ENCODE results near the gene RFC4.

RFC4 gene

GRCh38 chr3:186847437-186847836, 41.2 kb upstream of the RFC4 start:
- H3K4me3 ChIP-seq (ENCODE audit: low read depth, low read length), result no peak overlapping the region
- no peak for TF ChIP-seq CTCF (IDR thresholded peaks at IDR 0.05; ENCODE audit: insufficient read depth, low read length, missing control alignments)
- CTCF ChIA-PET, result interaction anchor here (1.9 to 9.0 kb wide), 3 partner anchors 267 to 319 kb away, joined by 6 to 141 read pairs (median 15); partner anchors contain the start of gene RPL39L
- POLR2A ChIA-PET, result no interaction called here
- no peak for DNase-seq (ENCODE audit: low read depth, low spot score)

- no peak for DNase-seq (ENCODE audit: low read depth, low spot score)
- no peak overlapping the region for H3K4me3 ChIP-seq (ENCODE audit: low read depth, low read length)
- ChIA-PET POLR2A (no interaction called here), CTCF (interaction anchor here (1.3 kb wide), 1 partner anchor 319 kb away, joined by 4 read pairs; no protein-coding TSS in a partner anchor)
- TF ChIP-seq CTCF (IDR thresholded peaks at IDR 0.05; ENCODE audit: insufficient read depth, low read length, missing control alignments), result no peak
Observed at GRCh38 chr3:186845756-186846155, 39.5 kb upstream of the RFC4 start.

DNA sequence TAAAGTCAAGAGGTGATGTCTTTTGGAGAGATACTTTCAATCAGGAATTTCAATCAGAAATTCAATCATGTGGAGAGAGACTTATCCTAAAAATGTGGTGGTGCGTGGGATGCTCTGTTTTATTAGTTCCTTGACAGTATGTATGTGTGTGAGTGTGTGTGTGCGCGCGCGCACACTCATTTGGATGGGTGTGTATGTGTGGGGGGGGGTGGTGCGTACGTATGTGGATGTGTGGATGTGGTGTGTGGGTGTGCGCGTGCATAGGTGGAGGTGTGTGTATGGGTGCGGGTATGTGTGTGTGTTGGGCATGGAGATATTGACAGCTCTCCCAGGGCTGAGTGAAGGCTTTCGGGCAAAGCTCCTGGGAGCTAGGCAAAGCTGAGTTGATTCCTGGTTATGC, 38.6 kb upstream of the RFC4 start:
- CTCF ChIA-PET, result no interaction called here
- no peak overlapping the region for H3K4me3 ChIP-seq (ENCODE audit: low read depth, low read length)
- DNase-seq (ENCODE audit: low read depth, low spot score), result no peak
- no peak for TF ChIP-seq CTCF (IDR thresholded peaks at IDR 0.05; ENCODE audit: insufficient read depth, low read length, missing control alignments)
- POLR2A ChIA-PET, result no interaction called here

DNA sequence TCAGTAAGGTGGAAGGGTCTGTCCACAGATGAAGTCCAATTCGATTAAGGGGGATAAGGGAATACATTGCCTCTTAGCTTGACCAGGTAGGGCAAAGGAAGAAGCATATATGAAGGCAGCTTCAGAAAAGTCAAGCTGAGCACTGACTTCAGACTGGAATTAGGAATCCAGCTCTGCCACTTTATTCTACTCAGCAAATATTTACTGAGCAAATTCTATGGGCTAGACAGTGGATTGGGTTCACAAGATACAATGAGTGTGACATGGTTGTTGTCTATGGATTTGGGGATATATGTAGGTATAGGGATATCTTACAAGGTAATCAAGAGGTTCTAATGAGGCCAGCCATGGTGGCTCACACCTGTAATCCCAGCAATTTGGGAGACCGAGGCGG, 36.8 kb upstream of the RFC4 start:
- POLR2A ChIA-PET, result no interaction called here
- CTCF ChIA-PET, result interaction anchor here (1.0 kb wide), 1 partner anchor 322 kb away, joined by 5 read pairs; no protein-coding TSS in a partner anchor
- no peak overlapping the region for H3K4me3 ChIP-seq (ENCODE audit: low read depth, low read length)
- no peak for TF ChIP-seq CTCF (IDR thresholded peaks at IDR 0.05; ENCODE audit: insufficient read depth, low read length, missing control alignments)
- DNase-seq (ENCODE audit: low read depth, low spot score), result no peak

DNA sequence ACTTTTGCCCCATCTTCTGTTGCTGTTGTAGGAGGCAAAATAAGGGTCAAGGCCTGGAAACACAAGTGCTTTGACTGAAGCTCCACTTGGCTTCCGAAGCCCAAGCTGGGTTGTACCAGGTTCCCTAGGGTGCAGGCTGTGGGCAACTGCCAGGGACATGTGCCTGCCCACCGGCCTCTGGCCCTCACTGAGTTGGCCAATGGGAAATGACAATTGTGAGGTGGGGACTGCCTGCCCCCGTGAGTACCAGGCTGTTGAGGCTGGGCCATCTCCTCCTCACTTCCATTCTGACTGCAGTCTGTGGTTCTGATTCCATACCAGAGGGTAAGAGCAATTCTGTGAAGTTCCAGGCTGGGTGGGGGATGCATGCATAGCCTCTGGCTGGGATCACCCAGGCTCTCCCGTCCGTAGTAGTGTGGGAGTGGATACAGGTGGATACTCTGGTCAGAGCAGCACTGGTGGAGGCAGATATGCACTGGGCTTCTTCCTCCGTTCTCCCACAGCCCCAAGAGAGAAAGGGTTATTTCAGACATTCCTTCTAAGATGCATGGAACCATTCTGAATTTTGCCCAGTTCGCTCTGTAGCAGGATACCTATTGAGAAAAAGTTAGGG, 36.2 kb upstream of the RFC4 start, which contains the start of gene ADIPOQ:
TSS of gene ADIPOQ (plus strand) at position 285 of the 613 bp plus-strand sequence. CDS start 10,349 bp downstream, outside the sequence.
- DNase-seq (ENCODE audit: low read depth, low spot score), result no peak
- POLR2A ChIA-PET, result no interaction called here
- TF ChIP-seq CTCF (IDR thresholded peaks at IDR 0.05; ENCODE audit: insufficient read depth, low read length, missing control alignments), result no peak
- CTCF ChIA-PET, result no interaction called here
- H3K4me3 ChIP-seq (ENCODE audit: low read depth, low read length), result no peak within 1 kb of the TSS

- no peak overlapping the region for H3K4me3 ChIP-seq (ENCODE audit: low read depth, low read length)
- ChIA-PET POLR2A (no interaction called here), CTCF (interaction anchor here (0.8 kb wide), 1 partner anchor 323 kb away, joined by 4 read pairs; no protein-coding TSS in a partner anchor)
- DNase-seq (ENCODE audit: low read depth, low spot score), result no peak
- TF ChIP-seq CTCF (IDR thresholded peaks at IDR 0.05; ENCODE audit: insufficient read depth, low read length, missing control alignments), result no peak
Observed at GRCh38 chr3:186841620-186842019, 35.3 kb upstream of the RFC4 start.

Measured in AG04449 (cell line).